ENCODE results near the gene ADISSP. TPM values are rescaled to one million over a fixed set of nuclear protein-coding genes. Genes with fewer than 3 reads are reported as not detected.
"Not testable (repeated sequence)": the region's sequence is repeated elsewhere in the genome, so short reads cannot be mapped to it uniquely, and the experiment has no call there.

Gene ADISSP
- total and polyA plus RNA-seq, 4 donors = 15.6 to 53.9 (median 44.0) TPM

GRCh38 chr20:3798908-3799248, 31.3 kb upstream of the ADISSP start:
- no peak for DNase-seq (ENCODE audit: low read depth in 4 of 6, low spot score in 6 of 6)
- Histone ChIP-seq H3K27ac (ENCODE audit: low read depth, low read length) (peak overlapping the region; percentile 58), H3K4me1 (ENCODE audit: control insufficient read depth, insufficient read depth, low read length) (peaks cover 64% of the 10 kb centered on the region), H3K4me3 (ENCODE audit: low read depth, low read length) (no peak overlapping the region), H3K9me3 (ENCODE audit: control insufficient read depth, insufficient read depth, low read length) (no peaks in the 10 kb centered on the region), H3K36me3 (ENCODE audit: control insufficient read depth, insufficient read depth, low read length) (peaks cover 46% of the 10 kb centered on the region), H3K27me3 (ENCODE audit: control insufficient read depth, insufficient read depth, low read length) (no peaks in the 10 kb centered on the region)
- 70% methylated on average over 3 of the region's 3 CpGs for WGBS (ENCODE audit: insufficient coverage)

- DNase-seq (ENCODE audit: low read depth in 4 of 6, low spot score in 6 of 6) = peak in 1 of 6 donors; percentile 46
- Histone ChIP-seq H3K27ac (ENCODE audit: low read depth, low read length) (peak overlapping the region; percentile 18), H3K27me3 (ENCODE audit: control insufficient read depth, insufficient read depth, low read length) (no peaks in the 10 kb centered on the region), H3K9me3 (ENCODE audit: control insufficient read depth, insufficient read depth, low read length) (no peaks in the 10 kb centered on the region), H3K36me3 (ENCODE audit: control insufficient read depth, insufficient read depth, low read length) (peaks cover 41% of the 10 kb centered on the region), H3K4me3 (ENCODE audit: low read depth, low read length) (no peak overlapping the region), H3K4me1 (ENCODE audit: control insufficient read depth, insufficient read depth, low read length) (peaks cover 64% of the 10 kb centered on the region)
- 31% methylated on average over 3 of the region's 5 CpGs for WGBS (ENCODE audit: insufficient coverage)
These were observed 30.8 kb upstream of the ADISSP start for GRCh38 chr20:3798373-3798768.

- Histone ChIP-seq H3K36me3 (ENCODE audit: control insufficient read depth, insufficient read depth, low read length) (peaks cover 35% of the 10 kb centered on the region), H3K4me3 (ENCODE audit: low read depth, low read length) (peak overlapping the region; percentile 40), H3K4me1 (ENCODE audit: control insufficient read depth, insufficient read depth, low read length) (peaks cover 64% of the 10 kb centered on the region), H3K9me3 (ENCODE audit: control insufficient read depth, insufficient read depth, low read length) (no peaks in the 10 kb centered on the region), H3K27me3 (ENCODE audit: control insufficient read depth, insufficient read depth, low read length) (no peaks in the 10 kb centered on the region), H3K27ac (ENCODE audit: low read depth, low read length) (peak overlapping the region; percentile 18)
- WGBS (ENCODE audit: insufficient coverage) = 77% methylated on average over 8 of the region's 19 CpGs
- no peak for DNase-seq (ENCODE audit: low read depth in 4 of 6, low spot score in 6 of 6)
These were observed 30.2 kb upstream of the ADISSP start for GRCh38 chr20:3797592-3798372.

- no peak for DNase-seq (ENCODE audit: low read depth in 4 of 6, low spot score in 6 of 6)
- Histone ChIP-seq H3K4me3 (ENCODE audit: low read depth, low read length) (peak overlapping the region; percentile 40), H3K27me3 (ENCODE audit: control insufficient read depth, insufficient read depth, low read length) (no peaks in the 10 kb centered on the region), H3K9me3 (ENCODE audit: control insufficient read depth, insufficient read depth, low read length) (no peaks in the 10 kb centered on the region), H3K4me1 (ENCODE audit: control insufficient read depth, insufficient read depth, low read length) (peaks cover 64% of the 10 kb centered on the region), H3K27ac (ENCODE audit: low read depth, low read length) (no peak overlapping the region), H3K36me3 (ENCODE audit: control insufficient read depth, insufficient read depth, low read length) (peaks cover 30% of the 10 kb centered on the region)
- WGBS (ENCODE audit: insufficient coverage) = 67% methylated on average over 5 of the region's 5 CpGs
These were observed 29.6 kb upstream of the ADISSP start for GRCh38 chr20:3797226-3797545.

- Histone ChIP-seq H3K36me3 (ENCODE audit: control insufficient read depth, insufficient read depth, low read length) (peaks cover 25% of the 10 kb centered on the region), H3K27ac (ENCODE audit: low read depth, low read length) (peak overlapping the region; percentile 52), H3K9me3 (ENCODE audit: control insufficient read depth, insufficient read depth, low read length) (no peaks in the 10 kb centered on the region), H3K27me3 (ENCODE audit: control insufficient read depth, insufficient read depth, low read length) (no peaks in the 10 kb centered on the region), H3K4me1 (ENCODE audit: control insufficient read depth, insufficient read depth, low read length) (peaks cover 64% of the 10 kb centered on the region), H3K4me3 (ENCODE audit: low read depth, low read length) (peak overlapping the region; percentile 40)
- WGBS (ENCODE audit: insufficient coverage) = 11% methylated on average over 22 of the region's 33 CpGs
- DNase-seq (ENCODE audit: low read depth in 4 of 6, low spot score in 6 of 6) = no peak
These were observed 29.1 kb upstream of the ADISSP start for GRCh38 chr20:3796477-3797225.

GRCh38 chr20:3795511-3796468, 28.2 kb upstream of the ADISSP start, which contains the start of gene CDC25B:
Gene CDC25B (plus strand): TSS chr20:3796310. CDS start chr20:3796532, 222 bp downstream.
- WGBS (ENCODE audit: insufficient coverage) = 1% methylated on average over 40 of the region's 69 CpGs
- Histone ChIP-seq H3K36me3 (ENCODE audit: control insufficient read depth, insufficient read depth, low read length) (peaks cover 16% of the 10 kb centered on the region), H3K27me3 (ENCODE audit: control insufficient read depth, insufficient read depth, low read length) (no peaks in the 10 kb centered on the region), H3K9me3 (ENCODE audit: control insufficient read depth, insufficient read depth, low read length) (no peaks in the 10 kb centered on the region), H3K4me3 (ENCODE audit: low read depth, low read length) (peak within 1 kb of the TSS; percentile 97), H3K4me1 (ENCODE audit: control insufficient read depth, insufficient read depth, low read length) (peaks cover 58% of the 10 kb centered on the region), H3K27ac (ENCODE audit: low read depth, low read length) (peak within 1 kb of the TSS; percentile 97)
- DNase-seq (ENCODE audit: low read depth in 4 of 6, low spot score in 6 of 6) = peak in 4 of 6 donors; percentile 76 to 95 (median 90)

GRCh38 chr20:3794701-3795420, 27.3 kb upstream of the ADISSP start:
- WGBS (ENCODE audit: insufficient coverage) = 90% methylated on average over 9 of the region's 25 CpGs
- no peak for DNase-seq (ENCODE audit: low read depth in 4 of 6, low spot score in 6 of 6)
- H3K9me3 ChIP-seq (ENCODE audit: control insufficient read depth, insufficient read depth, low read length) = no peaks in the 10 kb centered on the region
- H3K27me3 ChIP-seq (ENCODE audit: control insufficient read depth, insufficient read depth, low read length) = no peaks in the 10 kb centered on the region
- peak overlapping the region; percentile 97 for H3K27ac ChIP-seq (ENCODE audit: low read depth, low read length)
- H3K4me3 ChIP-seq (ENCODE audit: low read depth, low read length) = peak overlapping the region; percentile 97
- H3K4me1 ChIP-seq (ENCODE audit: control insufficient read depth, insufficient read depth, low read length) = peaks cover 49% of the 10 kb centered on the region
- peaks cover 7% of the 10 kb centered on the region for H3K36me3 ChIP-seq (ENCODE audit: control insufficient read depth, insufficient read depth, low read length)

- not testable (repeated sequence) for H3K36me3 ChIP-seq (ENCODE audit: control insufficient read depth, insufficient read depth, low read length); H3K27me3 ChIP-seq (ENCODE audit: control insufficient read depth, insufficient read depth, low read length); DNase-seq (ENCODE audit: low read depth in 4 of 6, low spot score in 6 of 6); H3K27ac ChIP-seq (ENCODE audit: low read depth, low read length); H3K9me3 ChIP-seq (ENCODE audit: control insufficient read depth, insufficient read depth, low read length); H3K4me3 ChIP-seq (ENCODE audit: low read depth, low read length)
- WGBS (ENCODE audit: insufficient coverage) = no CpG with 5 or more reads among the region's 3 CpGs
- H3K4me1 ChIP-seq (ENCODE audit: control insufficient read depth, insufficient read depth, low read length) = peaks cover 42% of the 10 kb centered on the region
These were observed 26.6 kb upstream of the ADISSP start for GRCh38 chr20:3794168-3794567.

GRCh38 chr20:3789201-3789600, 21.6 kb upstream of the ADISSP start:
- not testable (repeated sequence) for H3K27me3 ChIP-seq (ENCODE audit: control insufficient read depth, insufficient read depth, low read length); H3K9me3 ChIP-seq (ENCODE audit: control insufficient read depth, insufficient read depth, low read length); DNase-seq (ENCODE audit: low read depth in 4 of 6, low spot score in 6 of 6); H3K4me3 ChIP-seq (ENCODE audit: low read depth, low read length); H3K27ac ChIP-seq (ENCODE audit: low read depth, low read length)
- H3K36me3 ChIP-seq (ENCODE audit: control insufficient read depth, insufficient read depth, low read length) = peaks cover 14% of the 10 kb centered on the region
- peaks cover 23% of the 10 kb centered on the region for H3K4me1 ChIP-seq (ENCODE audit: control insufficient read depth, insufficient read depth, low read length)
- 89% methylated on average over 4 of the region's 4 CpGs for WGBS (ENCODE audit: insufficient coverage)

Measured in spinal cord (tissue), 10 donors.